Stimulated activated CD8-positive, alpha-beta memory T cell treated with anti-CD3 and anti-CD28 coated beads, Interleukin-15, amount 100 ng/mL, for 1 hour (primary cell): ENCODE results near the gene AKAP6.
"Not testable (repeated sequence)": the region's sequence is repeated elsewhere in the genome, so short reads cannot be mapped to it uniquely, and the experiment has no call there.

ENCODE experiments used
- DNase-seq: peaks from one replicate; pipeline ENCODE4 v3.0.0-alpha.2; 2020; ENCODE audit warnings: low read depth

AKAP6 gene

DNA sequence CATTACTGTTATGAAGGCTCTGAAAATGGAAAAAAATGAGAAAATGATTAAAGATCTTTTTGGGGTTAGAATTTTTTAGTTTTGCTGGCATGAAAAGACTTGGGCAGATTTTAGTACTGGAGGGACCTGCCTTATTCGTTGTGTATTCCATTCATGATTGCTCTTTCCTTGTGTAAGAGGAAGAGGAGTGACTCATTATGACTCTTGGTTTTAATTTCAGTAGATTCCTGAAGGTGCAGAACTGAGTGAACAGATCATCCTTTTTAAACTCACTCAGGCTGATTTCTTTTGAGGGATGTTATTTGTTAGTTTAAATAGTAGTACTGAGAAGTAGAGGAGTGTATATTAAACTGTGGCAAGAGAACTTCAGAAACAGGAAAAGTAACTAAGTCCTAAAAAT is 41.6 kb downstream of the AKAP6 start:
- no peak for DNase-seq

DNA sequence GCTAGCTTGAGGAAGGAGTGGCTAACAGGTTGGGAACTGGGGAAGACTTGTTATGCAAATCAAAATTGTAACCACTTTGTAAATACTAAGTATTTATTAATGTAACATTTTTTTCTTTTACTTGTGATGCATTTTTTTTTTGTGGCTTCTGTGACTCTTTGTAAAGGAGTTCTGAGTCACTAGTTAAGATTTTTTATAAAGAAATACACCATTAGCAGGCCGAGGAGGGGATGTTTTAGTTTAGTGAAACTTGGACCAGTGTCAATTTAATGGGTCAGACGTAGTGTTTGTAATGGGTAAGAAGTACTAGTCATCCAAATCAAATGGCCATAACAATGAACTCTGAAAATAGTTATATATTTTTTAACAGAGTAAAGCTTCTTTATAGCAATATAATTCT is 43.1 kb downstream of the AKAP6 start:
- no peak for DNase-seq

GRCh38 chr14:32373174-32373573 is 44.1 kb downstream of the AKAP6 start:
- not testable (repeated sequence) for DNase-seq

GRCh38 chr14:32374155-32374554 is 45.1 kb downstream of the AKAP6 start:
- no peak for DNase-seq

GRCh38 chr14:32375663-32376062 is 46.6 kb downstream of the AKAP6 start:
- DNase-seq, result no peak

- DNase-seq, result no peak
Observed at GRCh38 chr14:32377046-32377646, 48.0 kb downstream of the AKAP6 start.

DNA sequence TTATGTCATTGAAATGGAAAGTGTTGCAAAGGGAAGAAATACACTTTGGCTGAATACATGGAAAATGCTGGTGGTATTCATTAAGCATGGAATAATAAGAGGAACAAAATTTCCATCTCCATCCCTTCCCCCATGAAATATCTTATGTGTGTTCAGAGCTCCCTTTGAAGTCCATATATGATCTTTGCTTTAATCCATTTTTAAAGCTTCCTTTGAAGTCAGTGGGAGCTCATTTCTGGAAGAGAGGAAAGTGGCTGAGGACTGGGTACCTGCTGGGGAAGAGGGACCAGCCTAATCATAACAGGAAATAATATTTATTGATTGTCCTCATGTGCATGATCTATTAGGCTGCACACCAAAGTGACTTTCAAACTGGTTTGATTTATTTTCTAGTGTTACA is 49.2 kb downstream of the AKAP6 start:
- DNase-seq, result no peak

DNA sequence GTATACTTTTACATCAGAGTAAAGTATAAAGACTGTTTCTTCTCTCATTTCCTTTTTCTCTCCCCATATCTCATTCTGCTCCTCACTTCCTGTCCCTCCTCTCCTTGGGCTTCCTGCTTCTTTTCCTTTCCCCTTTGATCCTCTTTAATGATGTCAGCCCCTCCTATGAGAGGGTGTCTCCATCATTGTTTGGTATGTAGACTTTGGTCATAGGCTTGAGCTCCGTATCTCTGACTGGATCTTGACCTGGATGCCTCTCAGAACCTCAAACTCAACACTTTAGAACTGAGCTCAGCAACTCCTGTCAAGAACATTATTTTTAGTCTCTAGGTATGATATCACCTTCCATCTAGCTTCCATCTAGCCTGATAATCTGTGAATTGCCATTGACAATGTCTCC is 50.3 kb downstream of the AKAP6 start:
- no peak for DNase-seq

GRCh38 chr14:32381869-32382268 is 52.8 kb downstream of the AKAP6 start:
- no peak for DNase-seq

DNA sequence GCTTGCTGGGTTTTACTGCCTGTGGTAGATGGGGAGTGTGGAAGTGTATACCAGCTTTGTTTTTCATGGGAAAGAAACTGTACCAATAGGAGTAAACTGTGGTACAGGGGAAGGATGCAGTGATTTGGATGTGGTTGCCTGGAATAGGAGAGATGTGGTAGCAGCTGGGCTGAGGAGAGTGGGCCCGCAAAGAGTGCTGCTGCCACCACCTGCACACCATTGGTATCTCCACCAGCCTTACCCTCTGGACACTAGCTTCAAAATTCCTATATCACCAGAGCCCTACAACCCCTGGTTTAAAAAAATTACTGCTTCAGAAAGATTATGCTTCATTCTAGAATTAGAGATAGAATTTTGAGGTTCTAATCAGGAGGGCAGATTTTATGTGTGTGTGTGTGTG is 53.6 kb downstream of the AKAP6 start:
- no peak for DNase-seq

DNA sequence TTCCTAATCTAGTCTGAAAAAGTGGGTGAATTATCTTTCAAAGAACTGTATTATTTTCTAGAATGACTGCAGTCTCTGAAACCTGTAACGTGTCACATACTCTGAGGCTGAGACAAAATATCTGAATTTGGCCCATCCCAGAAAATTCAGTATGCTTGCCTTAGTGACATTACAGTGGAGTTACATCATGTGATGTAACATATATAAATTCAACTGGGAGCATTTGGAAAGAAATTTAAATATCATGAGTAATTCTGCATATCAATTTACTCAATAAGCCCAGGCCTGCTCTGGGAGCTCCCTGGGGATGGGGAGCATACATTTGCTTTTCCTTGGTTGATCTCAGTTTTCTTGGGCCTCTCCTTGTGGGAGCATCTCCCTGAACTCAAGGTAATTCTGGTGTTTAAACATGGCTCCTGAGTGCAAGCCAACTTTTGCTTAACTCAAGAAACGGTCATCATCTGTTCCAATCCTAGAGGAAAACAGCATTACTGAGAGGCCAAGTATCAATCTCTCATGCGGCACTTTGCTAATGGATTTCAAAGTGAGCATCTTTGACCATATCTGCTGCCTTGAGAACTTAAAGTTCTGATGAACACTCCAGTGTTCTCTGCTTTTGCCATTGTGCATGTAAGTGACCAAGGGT is 54.4 kb downstream of the AKAP6 start:
- DNase-seq, result no peak

- DNase-seq, result no peak
Observed at GRCh38 chr14:32384464-32384863, 55.4 kb downstream of the AKAP6 start.

GRCh38 chr14:32387295-32387694 is 58.2 kb downstream of the AKAP6 start:
- DNase-seq, result not testable (repeated sequence)

- DNase-seq, result no peak
Observed at GRCh38 chr14:32393119-32393518, 64.0 kb downstream of the AKAP6 start.

DNA sequence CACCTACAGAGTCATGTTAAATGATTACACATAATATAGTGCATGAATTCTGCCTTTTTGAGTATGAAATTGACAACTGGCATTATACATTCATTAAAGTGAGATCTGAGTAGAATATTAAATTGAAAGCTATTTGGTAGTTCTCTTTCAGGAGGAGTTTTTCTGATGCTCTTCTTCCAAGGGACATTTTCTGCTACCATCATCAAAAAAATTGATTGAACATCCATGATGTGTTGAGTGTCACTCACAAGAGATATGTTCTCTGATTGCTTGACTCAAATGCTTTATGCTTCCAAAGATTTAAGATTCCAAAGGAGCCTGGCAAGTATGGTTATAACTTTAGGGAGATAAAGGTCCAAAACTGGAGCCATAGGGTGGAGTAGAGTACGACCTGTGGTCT is 64.9 kb downstream of the AKAP6 start:
- no peak for DNase-seq

GRCh38 chr14:32396885-32397284 is 67.8 kb downstream of the AKAP6 start:
- DNase-seq, result no peak

DNA sequence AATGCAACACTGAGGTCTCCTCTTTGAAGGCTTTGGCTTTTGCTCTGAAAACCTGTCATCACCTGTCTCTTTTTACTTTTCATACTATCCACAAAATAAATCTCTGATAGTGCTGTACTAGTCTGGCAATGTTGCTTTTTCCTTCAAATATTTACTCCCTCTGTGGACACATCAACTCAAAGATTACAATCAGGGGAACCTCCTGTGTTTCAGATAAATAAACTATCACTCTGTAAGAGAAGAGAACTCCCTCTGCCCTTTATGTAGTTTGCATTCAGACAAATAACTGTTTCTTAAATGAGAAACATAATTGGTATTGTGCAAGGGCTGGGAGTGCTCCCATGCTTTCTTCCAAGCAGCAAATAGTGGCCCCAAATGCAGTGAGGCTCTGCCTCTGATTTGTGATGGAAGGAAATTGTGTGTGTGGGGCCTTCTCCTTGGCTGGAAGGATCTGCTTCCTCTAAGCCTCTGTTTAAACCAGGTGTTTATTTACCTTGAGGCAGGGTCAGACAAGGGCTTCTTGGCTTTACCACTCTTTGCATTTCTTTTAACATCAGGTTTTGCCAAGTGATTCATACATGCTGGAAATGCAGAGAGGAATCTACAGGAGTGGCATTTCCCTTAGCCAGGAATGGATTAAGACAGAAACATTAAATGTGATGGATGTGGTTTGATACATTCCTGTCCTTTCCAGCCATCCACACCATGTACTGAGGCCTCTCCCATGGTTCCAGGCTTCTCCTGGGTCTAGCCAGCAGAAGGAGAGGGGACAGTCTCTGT is 69.0 kb downstream of the AKAP6 start:
- no peak for DNase-seq

DNA sequence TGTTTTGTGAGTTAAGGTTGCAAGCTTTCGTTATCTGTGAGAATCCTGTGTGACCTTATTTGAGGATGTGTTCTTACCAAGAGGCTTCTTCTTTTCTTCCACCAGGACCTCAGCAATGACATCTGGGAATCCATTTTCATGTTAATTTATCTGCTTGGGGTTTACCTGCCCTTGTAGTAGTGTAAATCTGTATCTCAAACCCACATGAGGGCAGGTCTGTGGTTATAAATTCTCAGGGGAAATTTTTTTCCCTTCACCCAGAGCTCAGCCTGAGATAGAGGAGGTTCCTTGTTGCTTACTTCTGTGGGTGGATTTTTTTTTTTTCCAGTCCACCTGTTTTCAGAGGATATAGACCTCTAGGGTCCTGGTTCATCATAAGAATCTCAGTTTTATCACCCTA is 70.8 kb downstream of the AKAP6 start:
- no peak for DNase-seq

- no peak for DNase-seq
Observed at GRCh38 chr14:32400480-32400879, 71.4 kb downstream of the AKAP6 start.

- DNase-seq, result no peak
Observed at GRCh38 chr14:32403021-32403420, 73.9 kb downstream of the AKAP6 start.

- no peak for DNase-seq
Observed at GRCh38 chr14:32403688-32404087, 74.6 kb downstream of the AKAP6 start.

DNA sequence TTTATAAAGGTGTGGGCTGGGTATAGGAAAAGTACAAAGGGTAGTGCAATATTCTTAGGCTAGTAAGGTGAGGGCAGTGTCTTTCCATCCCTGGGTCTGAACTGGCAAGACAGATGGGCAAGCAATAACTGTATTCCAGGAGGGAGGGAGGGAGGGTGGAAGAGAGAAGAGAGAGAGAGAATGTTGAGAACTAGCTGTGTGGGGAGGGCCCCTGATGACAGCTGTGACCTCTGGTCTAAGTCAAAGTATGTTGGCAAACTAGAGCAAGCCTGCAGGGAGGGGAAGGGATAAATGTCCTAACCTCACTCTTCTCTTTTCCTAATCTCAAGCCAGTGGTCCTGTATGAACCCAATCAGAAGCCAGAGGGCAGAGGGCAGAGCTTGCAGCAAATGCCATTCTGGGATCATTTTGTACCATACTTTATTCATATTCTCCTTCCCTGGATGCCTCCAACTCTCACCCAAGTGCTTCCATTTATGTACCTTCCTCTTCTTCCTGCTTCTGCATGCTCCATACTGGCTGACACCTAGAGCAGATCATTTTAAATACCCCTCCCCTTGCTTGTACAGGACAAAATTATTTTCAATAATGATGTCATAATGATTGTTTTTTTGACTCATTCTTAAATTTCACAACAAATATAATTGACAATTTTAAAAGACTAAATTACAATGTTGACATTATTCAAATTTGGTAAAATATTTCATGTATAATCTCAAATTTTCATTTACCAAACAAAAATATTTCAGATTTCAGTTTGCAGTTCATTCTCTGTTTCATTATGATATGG is 75.9 kb downstream of the AKAP6 start:
- no peak for DNase-seq

DNA sequence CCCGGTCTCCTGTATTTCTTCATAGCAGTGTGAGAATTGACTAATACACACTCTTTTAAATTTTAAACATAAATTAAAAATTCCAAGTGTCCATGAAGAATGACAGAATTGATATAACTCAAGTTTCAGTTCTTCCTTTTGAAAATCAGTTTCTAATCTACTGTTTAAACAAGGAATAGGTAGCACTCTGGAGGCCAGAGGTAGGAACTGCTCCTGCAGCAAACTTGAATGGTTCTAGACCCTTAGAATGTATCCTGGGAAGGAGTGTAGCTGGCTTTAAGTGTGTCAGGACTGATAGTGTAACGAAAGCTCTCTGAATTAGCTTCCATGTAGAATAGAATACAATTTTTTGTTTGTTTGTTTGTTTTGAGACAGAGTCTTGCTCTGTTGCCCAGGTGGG is 76.8 kb downstream of the AKAP6 start:
- no peak for DNase-seq
